Activated CD8-positive, alpha-beta memory T cell treated with anti-CD3 and anti-CD28 coated beads, Interleukin-2, amount 50 U/mL, for 1 hour (primary cell): Measurements from ENCODE around the gene THOC1.

Experiments used
- DNase-seq: peaks from one replicate; pipeline ENCODE4 v3.0.0-alpha.2; 2020; ENCODE audit errors: extremely low read depth

The THOC1 gene

GRCh38 chr18:213505-213904, 54.3 kb downstream of the THOC1 start:
- no peak for DNase-seq

- no peak for DNase-seq
These were observed 55.1 kb downstream of the THOC1 start for GRCh38 chr18:212780-213179.

- no peak for DNase-seq
These were observed 56.3 kb downstream of the THOC1 start for GRCh38 chr18:211582-211981.

GRCh38 chr18:210733-211132, 57.1 kb downstream of the THOC1 start:
- DNase-seq, result no peak

- DNase-seq, result no peak
These were observed 57.8 kb downstream of the THOC1 start for GRCh38 chr18:210075-210474.

- DNase-seq, result no peak
These were observed 68.1 kb downstream of the THOC1 start for GRCh38 chr18:199768-200167.

- DNase-seq, result no peak
These were observed 68.6 kb downstream of the THOC1 start for GRCh38 chr18:199214-199613.

GRCh38 chr18:195651-196050, 72.2 kb downstream of the THOC1 start:
- no peak for DNase-seq

- no peak for DNase-seq
These were observed 75.0 kb downstream of the THOC1 start for GRCh38 chr18:192801-193200.

GRCh38 chr18:191725-192124, 76.1 kb downstream of the THOC1 start:
- DNase-seq, result no peak

GRCh38 chr18:189254-189653, 78.6 kb downstream of the THOC1 start:
- no peak for DNase-seq

- DNase-seq, result no peak
These were observed 84.1 kb downstream of the THOC1 start for GRCh38 chr18:183769-184168.

GRCh38 chr18:181711-182110, 86.1 kb downstream of the THOC1 start:
- DNase-seq, result no peak

- no peak for DNase-seq
These were observed 88.3 kb downstream of the THOC1 start for GRCh38 chr18:179499-179898.

- no peak for DNase-seq
These were observed 95.5 kb downstream of the THOC1 start for GRCh38 chr18:172361-172760.
